Endothelial cell of umbilical vein (primary cell): Measurements from ENCODE around the gene PIBF1. TPM values are rescaled to one million over a fixed set of nuclear protein-coding genes. Genes with fewer than 3 reads are reported as not detected.

Experiments used
- BruUV-seq: library from RNA; stranded (reverse); fragments of 400-500 nt; replicated peaks from 2 replicates; lab custom pipeline; 2021; lab: Mats Ljungman, UMichigan
- CTCF ChIA-PET: fragments of 300-600, 350-600 bp; sonication (Branson Sonifier 250); formaldehyde crosslinking; loops from one replicate; lab custom pipeline; 2021; ENCODE audit warnings: antibody characterized with exemption, inconsistent platforms; lab: Charles Lee
- POLR2A ChIA-PET: fragments of 300-600, 350-600 bp; sonication (Branson Sonifier 250); formaldehyde crosslinking; loops from one replicate; lab custom pipeline; 2021; ENCODE audit warnings: antibody characterized with exemption, inconsistent platforms; lab: Charles Lee
- DNase-seq: peaks from one replicate; pipeline ENCODE4 v3.0.0-alpha.2; 2011; ENCODE audit warnings: low read depth, low spot score
- FAIRE-seq: peaks from 2 replicates; lab custom pipeline; 2011; peaks lifted over from hg19 to GRCh38; lab: Jason Lieb, UNC
- H2AFZ ChIP-seq: 2 replicates; pipeline ENCODE4 v1.6.0; 2012; ENCODE audit warnings: low read depth, low read length, control low read depth, inconsistent platforms
- H3K27ac ChIP-seq: 2 replicates; pipeline ENCODE4 v1.5.1; 2011; ENCODE audit warnings: low read depth, mild to moderate bottlenecking, control low read depth, low read length, moderate library complexity; ENCODE audit not compliant: insufficient read depth
- H3K27me3 ChIP-seq, 2 experiments: 2 replicates each; pipeline versions ENCODE4 v1.6.0 to v1.6.1; 2011; ENCODE audit warnings: low read length in 2 of 2, mixed read lengths in 1 of 2; ENCODE audit not compliant: control insufficient read depth in 2 of 2, insufficient read depth in 2 of 2
- H3K36me3 ChIP-seq, 2 experiments: 2 replicates in 1 of 2; 3 replicates in 1 of 2; pipeline ENCODE4 v1.5.1; 2011; ENCODE audit warnings: low read length in 2 of 2, mild to moderate bottlenecking in 1 of 2, moderate library complexity in 1 of 2; ENCODE audit not compliant: control insufficient read depth in 2 of 2, insufficient read depth in 2 of 2; ENCODE audit errors: extremely low read depth in 1 of 2
- H3K4me1 ChIP-seq: 3 replicates; pipeline ENCODE4 v1.5.1; 2011; ENCODE audit warnings: mild to moderate bottlenecking, low read length; ENCODE audit not compliant: control insufficient read depth, insufficient read depth; ENCODE audit errors: extremely low read depth
- H3K4me2 ChIP-seq: 2 replicates; pipeline ENCODE4 v1.6.1; 2011; ENCODE audit warnings: low read length, control low read depth, mixed read lengths; ENCODE audit not compliant: insufficient read depth
- H3K4me3 ChIP-seq, 3 experiments: fragments of 200-600 bp in 1 of 3; sonication (generic), shearing (Covaris generic) in 1 of 3; replicated peaks in 1 of 3; 2 replicates each; pipeline ENCODE4 v1.5.1; 2011 to 2016; ENCODE audit warnings: control low read depth in 3 of 3, low read length in 3 of 3, mild to moderate bottlenecking in 2 of 3, inconsistent platforms in 1 of 3, low read depth in 1 of 3, moderate library complexity in 1 of 3; ENCODE audit not compliant: insufficient read depth in 1 of 3
- H3K79me2 ChIP-seq: 2 replicates; pipeline ENCODE4 v1.6.0; 2012; ENCODE audit warnings: low read length, inconsistent platforms; ENCODE audit not compliant: control insufficient read depth, insufficient read depth
- H3K9ac ChIP-seq: replicated peaks from 2 replicates; pipeline ENCODE3; 2011; ENCODE audit warnings: low read length, control low read depth; ENCODE audit not compliant: insufficient read depth; ENCODE audit errors: extremely low read depth
- H3K9me1 ChIP-seq: replicated peaks from 3 replicates; pipeline ENCODE4 v1.6.0; 2011; ENCODE audit warnings: mild to moderate bottlenecking, low read length; ENCODE audit not compliant: control insufficient read depth, insufficient read depth; ENCODE audit errors: extremely low read depth
- H3K9me3 ChIP-seq: replicated peaks from 2 replicates; pipeline ENCODE4 v1.5.1; 2012; ENCODE audit warnings: low read length, inconsistent platforms; ENCODE audit not compliant: control insufficient read depth, insufficient read depth
- H4K20me1 ChIP-seq: replicated peaks from 2 replicates; pipeline ENCODE3; 2011; ENCODE audit warnings: mild to moderate bottlenecking, low read length; ENCODE audit not compliant: control insufficient read depth, insufficient read depth; ENCODE audit errors: extremely low read depth
- EZH2 ChIP-seq: IDR thresholded peaks from 2 replicates; pipeline ENCODE4 v1.6.1; 2012; ENCODE audit warnings: borderline replicate concordance, low read depth, mild to moderate bottlenecking, moderate library complexity, low read length, inconsistent platforms; ENCODE audit not compliant: severe bottlenecking
- FOS ChIP-seq: IDR thresholded peaks from 2 replicates; pipeline ENCODE4 v1.6.1; 2011; ENCODE audit warnings: mild to moderate bottlenecking, low read length, moderate library complexity, borderline replicate concordance; ENCODE audit not compliant: insufficient read depth
- JUN ChIP-seq: IDR thresholded peaks from 2 replicates; pipeline ENCODE4 v1.6.1; 2011; ENCODE audit warnings: borderline replicate concordance, low read depth; ENCODE audit not compliant: insufficient read length, insufficient read depth
- MAX ChIP-seq: IDR thresholded peaks from 2 replicates; pipeline ENCODE4 v1.6.1; 2011; ENCODE audit not compliant: insufficient read depth, insufficient read length
- MYC ChIP-seq: IDR thresholded peaks from one replicate; pipeline ENCODE4 v1.6.1; 2011; ENCODE audit warnings: mild to moderate bottlenecking, low read depth, low read length
- POLR2A ChIP-seq: IDR thresholded peaks from 2 replicates; pipeline ENCODE4 v1.6.1; 2012; ENCODE audit warnings: low read depth, mild to moderate bottlenecking, control low read depth, low read length
- POLR2AphosphoS5 ChIP-seq: IDR thresholded peaks from 2 replicates; pipeline ENCODE4 v1.6.1; 2012; ENCODE audit warnings: low read depth, mild to moderate bottlenecking, control low read depth, low read length, moderate library complexity; ENCODE audit not compliant: insufficient read depth
- dilution Hi-C: fragments of 300-500 bp; cut with MboI; formaldehyde crosslinking; loops from one replicate; pipeline ENCODE4 v1.15.0; 2019; ENCODE audit warnings: low sequenced_read_pairs; ENCODE audit not compliant: extremely low pct_ligation_motif_present
- intact Hi-C: fragments of 100-400 bp; cut with micrococcal nuclease; formaldehyde crosslinking; loops from one replicate; pipeline ENCODE4 v1.10.0; 2022
- polyA plus RNA-seq, 4 experiments: library from polyadenylated mRNA; depleted of rRNA in 3 of 4; stranded (reverse) in 3 of 4; unstranded in 1 of 4; fragments of >200 nt; gene quantifications; 2 replicates each; pipeline versions ENCODE4 v1.2.1 to v1.2.3, GENCODE V29; 2011 to 2012; ENCODE audit warnings: missing spikeins in 1 of 4
- total RNA-seq: library from RNA; stranded (reverse); gene quantifications from 2 replicates; pipeline ENCODE4 v1.2.3, GENCODE V29; 2021
- TF ChIP-seq, protein P1 (sequence below), 2 donors: IDR thresholded peaks; 1 replicate in 1 of 2; 2 replicates in 1 of 2; pipeline ENCODE4 v1.5.1; 2011; ENCODE audit warnings: low read length in 2 of 2, mild to moderate bottlenecking in 2 of 2, moderate library complexity in 2 of 2, control low read depth in 1 of 2, inconsistent platforms in 1 of 2, low read depth in 1 of 2; ENCODE audit not compliant: insufficient read depth in 1 of 2; ENCODE audit errors: extremely low read depth in 1 of 2

Gene PIBF1
- total and polyA plus RNA-seq, 2 donors (not counting 3 experiments of a cell fraction or from before 2014, with no cell fraction given), result 1.4 to 18.4 TPM

GRCh38 chr13:72952529-72953141 lies 170.7 kb downstream of the PIBF1 start:
- Histone ChIP-seq H3K4me1 (no peaks in the 10 kb centered on the region), H2AFZ (no peak overlapping the region), H3K79me2 (no peaks in the 10 kb centered on the region), H3K4me2 (no peak overlapping the region), H3K9me3 (no peaks in the 10 kb centered on the region), H3K4me3 (no peak overlapping the region), H4K20me1 (no peaks in the 10 kb centered on the region), H3K27me3 (no peaks in the 10 kb centered on the region), H3K27ac (no peak overlapping the region), H3K9me1 (no peaks in the 10 kb centered on the region), H3K9ac (no peak overlapping the region), H3K36me3 (no peaks in the 10 kb centered on the region)
- ChIA-PET CTCF (no interaction called here), POLR2A (no interaction called here)
- intact Hi-C loops (no loop called here), dilution Hi-C loops (no loop called here)
- no TSS peak for BruUV-seq
- DNase-seq, result no peak
- FAIRE-seq, result no peak
- no peak for TF ChIP-seq POLR2AphosphoS5
- TF ChIP-seq FOS, result no peak
- TF ChIP-seq, protein P1, sequence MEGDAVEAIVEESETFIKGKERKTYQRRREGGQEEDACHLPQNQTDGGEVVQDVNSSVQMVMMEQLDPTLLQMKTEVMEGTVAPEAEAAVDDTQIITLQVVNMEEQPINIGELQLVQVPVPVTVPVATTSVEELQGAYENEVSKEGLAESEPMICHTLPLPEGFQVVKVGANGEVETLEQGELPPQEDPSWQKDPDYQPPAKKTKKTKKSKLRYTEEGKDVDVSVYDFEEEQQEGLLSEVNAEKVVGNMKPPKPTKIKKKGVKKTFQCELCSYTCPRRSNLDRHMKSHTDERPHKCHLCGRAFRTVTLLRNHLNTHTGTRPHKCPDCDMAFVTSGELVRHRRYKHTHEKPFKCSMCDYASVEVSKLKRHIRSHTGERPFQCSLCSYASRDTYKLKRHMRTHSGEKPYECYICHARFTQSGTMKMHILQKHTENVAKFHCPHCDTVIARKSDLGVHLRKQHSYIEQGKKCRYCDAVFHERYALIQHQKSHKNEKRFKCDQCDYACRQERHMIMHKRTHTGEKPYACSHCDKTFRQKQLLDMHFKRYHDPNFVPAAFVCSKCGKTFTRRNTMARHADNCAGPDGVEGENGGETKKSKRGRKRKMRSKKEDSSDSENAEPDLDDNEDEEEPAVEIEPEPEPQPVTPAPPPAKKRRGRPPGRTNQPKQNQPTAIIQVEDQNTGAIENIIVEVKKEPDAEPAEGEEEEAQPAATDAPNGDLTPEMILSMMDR (IDR thresholded peaks at IDR 0.05; ENCODE audit: extremely low read depth in 1 of 2, insufficient read depth in 1 of 2, low read depth in 1 of 2, low read length in 2 of 2), result no peak
- TF ChIP-seq MYC, result no peak
- no peak for TF ChIP-seq JUN
- TF ChIP-seq MAX, result no peak
- no peak for TF ChIP-seq EZH2
- TF ChIP-seq POLR2A, result no peak
